ENCODE measurements around the gene MMP2.

Gene MMP2

GRCh38 chr16:55495616-55496289 is 16.8 kb downstream of the MMP2 start:
- no peak for DNase-seq

GRCh38 chr16:55496509-55497145 is 17.6 kb downstream of the MMP2 start:
- DNase-seq, result no peak

DNA sequence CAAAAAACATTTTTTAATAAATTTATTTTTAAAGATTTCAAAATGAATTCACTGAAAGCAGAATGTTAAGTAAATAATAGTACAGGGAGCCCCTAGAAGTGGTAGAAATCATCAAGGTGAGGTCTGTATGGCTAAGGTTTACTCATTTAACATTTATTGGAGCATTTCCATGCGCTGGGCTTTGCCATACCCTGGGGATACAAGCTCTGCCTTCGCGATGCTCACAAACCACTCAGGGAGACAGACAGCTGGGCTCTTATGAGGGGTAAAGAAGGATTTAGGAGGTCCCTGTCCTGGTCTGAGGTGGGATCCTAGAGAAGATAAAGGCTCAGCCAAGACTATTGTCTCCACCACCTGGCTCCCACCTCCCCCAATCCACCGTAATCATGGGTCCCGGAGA is 18.6 kb downstream of the MMP2 start:
- no peak for DNase-seq

GRCh38 chr16:55498101-55498500 is 19.1 kb downstream of the MMP2 start:
- no peak for DNase-seq

- DNase-seq, result no peak
Measured at GRCh38 chr16:55499281-55499680, 20.3 kb downstream of the MMP2 start.

DNA sequence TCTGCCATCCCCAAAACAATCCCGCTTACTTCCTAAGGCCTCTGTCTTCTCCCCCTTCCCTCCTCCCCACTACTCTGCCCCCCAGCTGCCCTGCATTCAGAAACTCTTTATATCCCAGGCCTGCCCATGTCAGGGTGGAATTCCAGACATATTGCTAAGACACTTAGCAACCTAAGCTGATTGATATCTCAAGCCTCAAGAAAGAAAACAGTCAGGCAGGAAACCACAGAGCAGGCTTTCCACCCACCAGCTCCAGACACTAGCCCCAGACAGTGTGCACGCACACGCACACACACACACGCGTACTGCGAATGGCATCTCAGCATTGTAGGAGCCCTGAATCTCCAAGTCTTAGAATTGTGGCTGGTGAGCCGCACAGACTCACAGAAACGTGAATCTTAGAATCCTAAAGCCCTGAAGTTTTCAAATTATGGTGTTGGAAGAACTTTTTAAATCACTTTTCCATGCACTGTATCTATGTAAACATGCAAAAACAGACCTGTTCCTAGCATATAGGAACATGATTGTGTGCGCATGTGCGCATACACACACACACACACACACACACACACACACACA is 21.0 kb downstream of the MMP2 start:
- DNase-seq, result no peak

GRCh38 chr16:55500530-55501011 is 21.6 kb downstream of the MMP2 start:
- DNase-seq, result no peak

- DNase-seq, result no peak
Measured at GRCh38 chr16:55501549-55502322, 22.7 kb downstream of the MMP2 start.

- peak; percentile 27 for DNase-seq
Measured at GRCh38 chr16:55502801-55503366, 23.9 kb downstream of the MMP2 start.

GRCh38 chr16:55503726-55504550 is 24.9 kb downstream of the MMP2 start:
- DNase-seq, result no peak

GRCh38 chr16:55505333-55506015 is 26.5 kb downstream of the MMP2 start:
- DNase-seq, result no peak

DNA sequence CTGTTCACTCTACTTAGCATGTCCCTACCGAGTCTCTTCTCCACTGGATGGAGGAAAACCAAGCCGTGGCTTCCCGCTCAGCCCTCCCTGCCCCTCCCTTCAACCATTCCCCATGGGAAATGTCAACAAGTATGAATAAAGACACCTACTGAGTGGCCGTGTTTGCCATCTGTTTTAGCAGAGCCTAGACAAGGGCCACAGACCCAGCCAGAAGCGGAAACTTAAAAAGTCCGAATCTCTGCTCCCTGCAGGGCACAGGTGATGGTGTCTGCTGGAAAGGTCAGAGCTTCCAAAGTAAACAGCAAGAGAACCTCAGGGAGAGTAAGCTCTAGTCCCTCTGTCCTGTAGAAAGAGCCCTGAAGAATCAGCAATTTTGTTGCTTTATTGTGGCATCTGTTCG is 27.1 kb downstream of the MMP2 start:
- no peak for DNase-seq

- no peak for DNase-seq
Measured at GRCh38 chr16:55506708-55507107, 27.7 kb downstream of the MMP2 start.

- no peak for DNase-seq
Measured at GRCh38 chr16:55508271-55508921, 29.4 kb downstream of the MMP2 start.

DNA sequence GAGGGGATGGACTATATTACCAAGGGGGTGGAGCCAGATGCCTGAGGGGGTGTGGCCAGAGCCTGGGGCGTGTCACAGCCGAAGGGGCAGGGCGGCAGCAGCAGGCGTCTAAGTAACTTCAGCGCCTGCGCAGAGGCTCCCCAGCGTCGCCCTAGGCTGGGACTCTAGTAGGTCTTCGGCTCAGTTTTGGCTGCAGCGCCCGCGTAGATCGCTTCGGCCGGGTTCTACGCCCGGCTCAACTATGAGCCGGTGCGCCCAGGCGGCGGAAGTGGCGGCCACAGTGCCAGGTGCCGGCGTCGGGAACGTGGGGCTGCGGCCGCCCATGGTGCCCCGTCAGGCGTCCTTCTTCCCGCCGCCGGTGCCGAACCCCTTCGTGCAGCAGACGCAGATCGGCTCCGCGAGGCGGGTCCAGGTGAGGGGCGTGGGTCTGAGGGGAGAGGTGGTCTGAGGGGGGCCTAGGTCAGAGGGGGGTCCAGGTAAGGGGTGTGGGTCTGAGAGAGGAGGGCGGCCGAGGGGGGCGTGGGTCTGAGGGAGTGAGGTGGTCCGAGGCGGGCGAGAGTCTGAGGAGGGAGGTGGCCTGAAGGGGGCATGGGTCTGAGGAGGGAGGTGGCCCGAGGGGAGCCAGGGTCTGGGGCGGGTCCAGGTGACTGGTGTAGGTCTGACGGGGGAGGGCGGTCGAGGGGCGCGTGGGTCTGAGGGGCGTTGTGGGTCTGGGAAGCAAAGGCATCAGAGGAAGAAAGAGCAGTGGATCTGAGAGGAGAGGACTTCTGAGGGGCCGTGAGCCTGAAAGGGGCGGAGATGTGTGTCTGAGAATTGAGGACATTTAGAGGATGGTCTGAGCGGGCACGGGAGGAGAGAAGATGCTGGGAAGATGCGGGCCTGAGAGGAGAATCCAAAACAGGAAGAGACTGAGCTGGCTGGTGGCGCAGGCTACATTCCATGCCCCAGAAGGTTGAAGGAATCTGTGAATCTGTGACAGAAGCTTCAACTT is 30.2 kb downstream of the MMP2 start, which contains the start of gene LPCAT2:
LPCAT2 (plus strand) TSS at position 132 of the 991 bp plus-strand sequence; CDS start at position 242, 110 bp downstream.
- DNase-seq, result no peak

DNA sequence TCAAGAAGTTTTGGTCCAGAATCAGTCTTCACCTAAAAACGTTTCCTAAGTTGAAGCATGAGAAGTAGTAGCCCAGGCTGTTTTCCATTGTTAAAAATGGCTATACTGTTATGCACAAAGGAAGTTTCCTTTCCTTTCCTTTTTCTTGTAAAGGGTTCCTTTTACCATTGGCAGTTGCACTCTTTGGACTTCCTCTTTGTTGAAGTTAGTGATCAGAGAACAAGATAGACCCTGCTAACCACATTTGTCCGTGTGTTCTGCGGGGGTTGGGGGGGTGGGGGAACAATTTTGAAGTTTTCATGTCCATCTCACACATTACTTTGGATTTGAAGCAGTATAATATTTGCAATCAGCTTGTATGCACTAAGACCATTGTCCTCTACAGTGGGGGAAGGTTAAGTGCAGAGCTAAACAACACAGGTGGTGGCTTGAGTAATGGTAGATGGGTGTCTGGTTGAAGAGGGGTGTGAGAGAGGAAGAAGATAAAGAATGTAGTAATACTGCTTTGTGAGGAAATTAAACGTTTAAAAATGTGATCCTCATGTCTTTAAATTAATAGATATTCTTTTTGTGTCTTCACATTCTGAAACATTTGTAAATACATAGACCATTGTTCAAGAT is 31.3 kb downstream of the MMP2 start:
- no peak for DNase-seq

DNA sequence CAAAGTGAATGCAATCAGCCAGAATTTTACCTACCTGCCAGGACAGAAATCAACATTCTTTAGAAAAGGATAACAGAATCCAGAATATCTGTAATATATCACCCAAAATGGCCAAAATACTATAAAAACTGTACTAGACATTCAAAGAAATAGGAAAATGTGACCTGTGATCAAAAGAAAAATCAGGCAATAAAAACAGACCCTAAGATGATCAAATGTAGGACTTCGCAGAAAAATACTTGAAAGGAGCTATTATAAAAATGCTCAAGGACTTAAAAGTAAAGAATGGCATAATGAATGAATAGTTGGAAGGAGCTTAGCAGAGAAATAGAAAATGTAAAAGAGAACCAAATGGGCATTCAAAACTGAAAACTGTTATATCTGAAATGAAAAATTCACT is 33.9 kb downstream of the MMP2 start:
- DNase-seq, result no peak

GRCh38 chr16:55513616-55514015 is 34.6 kb downstream of the MMP2 start:
- no peak for DNase-seq

GRCh38 chr16:55515111-55515510 is 36.1 kb downstream of the MMP2 start:
- no peak for DNase-seq
